ENCODE results near the gene UBE2O. TPM values are rescaled to one million over a fixed set of nuclear protein-coding genes. Genes with fewer than 3 reads are reported as not detected.

Gene UBE2O
- total and polyA plus RNA-seq, 2 donors from 2014 or later, result 5.5 to 21.3 TPM

DNA sequence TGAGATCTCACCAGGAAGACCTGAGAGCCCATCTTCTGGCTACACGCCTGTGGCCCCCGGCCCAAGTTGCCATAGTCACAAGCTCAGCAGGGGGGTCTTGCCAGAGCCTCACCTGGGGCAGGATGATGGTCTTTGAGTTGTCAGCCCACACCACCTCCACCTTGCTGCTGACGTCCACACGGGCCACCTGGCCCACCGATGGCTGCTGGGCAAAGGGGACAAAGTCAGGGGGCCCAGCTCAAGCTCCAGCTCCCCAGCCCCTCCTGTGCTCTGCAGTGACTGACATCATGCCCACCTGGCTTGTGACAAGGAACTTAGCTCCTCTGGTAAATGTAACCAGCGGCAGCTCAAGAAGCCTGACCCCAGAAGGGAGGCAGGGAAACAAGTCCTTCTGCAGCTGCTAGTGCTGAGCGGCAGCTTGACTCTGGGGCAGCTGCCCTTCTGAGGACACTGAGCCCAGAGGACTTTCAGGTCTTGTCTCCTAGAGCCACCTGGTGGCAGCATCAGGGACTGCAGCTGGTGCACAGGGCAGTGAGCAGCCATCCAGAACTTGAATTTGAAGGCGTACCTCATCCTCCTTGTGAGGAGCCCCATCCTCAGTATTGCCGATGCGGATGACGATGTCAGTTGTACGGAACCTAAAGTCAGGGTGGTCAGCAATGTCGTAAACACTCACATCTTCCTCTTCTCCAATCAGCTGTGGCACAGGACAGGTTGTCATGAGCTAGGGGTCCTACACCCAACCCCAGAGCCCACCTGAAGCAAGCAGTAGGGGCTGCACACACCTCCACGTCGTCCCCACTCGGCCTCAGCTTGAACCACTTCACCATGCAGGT, 55.0 kb downstream of the UBE2O start:
- no peak overlapping the region for H3K27ac ChIP-seq (ENCODE audit: low read depth in 2 of 2, low read length in 2 of 2)
- H3K36me3 ChIP-seq (ENCODE audit: control insufficient read depth in 2 of 3, insufficient read depth in 3 of 3, low read length in 3 of 3), result peaks cover 2 to 55% (median 41%) of the 10 kb centered on the region in 3 donors
- no peak overlapping the region for H3K9ac ChIP-seq (ENCODE audit: low read length in 3 of 3)
- FAIRE-seq (no peak), DNase-seq (peak; percentile 93 to 95 (median 94))
- no peak overlapping the region for H3K4me3 ChIP-seq (ENCODE audit: low read length in 3 of 3)
- H3K4me1 ChIP-seq (ENCODE audit: control insufficient read depth in 2 of 3, insufficient read depth in 2 of 3, low read depth in 1 of 3, low read length in 3 of 3), result no peaks in the 10 kb centered on the region
- TF ChIP-seq CTCF (IDR thresholded peaks at IDR 0.05; ENCODE audit: borderline replicate concordance, extremely low read depth, insufficient read depth), result peak; percentile 99
- intact Hi-C loops (cut with DNase I), result loop anchor here (5.0 kb wide), 1 partner anchor 91 kb away; the partner anchor contains the start of gene QRICH2
- H3K9me3 ChIP-seq (ENCODE audit: control insufficient read depth in 2 of 3, insufficient read depth in 1 of 3, low read length in 3 of 3), result no peaks in the 10 kb centered on the region
- H3K27me3 ChIP-seq (ENCODE audit: control insufficient read depth, insufficient read depth, low read length), result no peaks in the 10 kb centered on the region

GRCh38 chr17:76397184-76397583, 55.8 kb downstream of the UBE2O start:
- no peaks in the 10 kb centered on the region for H3K27me3 ChIP-seq (ENCODE audit: control insufficient read depth, insufficient read depth, low read length)
- no peak overlapping the region for H3K9ac ChIP-seq (ENCODE audit: low read length in 3 of 3)
- H3K9me3 ChIP-seq (ENCODE audit: control insufficient read depth in 2 of 3, insufficient read depth in 1 of 3, low read length in 3 of 3), result no peaks in the 10 kb centered on the region
- no peak for TF ChIP-seq CTCF (IDR thresholded peaks at IDR 0.05; ENCODE audit: borderline replicate concordance, extremely low read depth, insufficient read depth)
- FAIRE-seq (no peak), DNase-seq (no peak)
- intact Hi-C loops (cut with DNase I), result loop anchor here (5.0 kb wide), 1 partner anchor 90 kb away; the partner anchor contains the start of gene QRICH2
- no peaks in the 10 kb centered on the region for H3K4me1 ChIP-seq (ENCODE audit: control insufficient read depth in 2 of 3, insufficient read depth in 2 of 3, low read depth in 1 of 3, low read length in 3 of 3)
- H3K36me3 ChIP-seq (ENCODE audit: control insufficient read depth in 2 of 3, insufficient read depth in 3 of 3, low read length in 3 of 3), result peaks cover 2 to 48% (median 37%) of the 10 kb centered on the region in 3 donors
- H3K4me3 ChIP-seq (ENCODE audit: low read length in 3 of 3), result no peak overlapping the region
- no peak overlapping the region for H3K27ac ChIP-seq (ENCODE audit: low read depth in 2 of 2, low read length in 2 of 2)

GRCh38 chr17:76395980-76396379, 57.0 kb downstream of the UBE2O start:
- H3K27me3 ChIP-seq (ENCODE audit: control insufficient read depth, insufficient read depth, low read length), result no peaks in the 10 kb centered on the region
- no peak for TF ChIP-seq CTCF (IDR thresholded peaks at IDR 0.05; ENCODE audit: borderline replicate concordance, extremely low read depth, insufficient read depth)
- DNase-seq (peak in 1 of 5 donors; percentile 68), FAIRE-seq (no peak)
- peaks cover 2 to 48% (median 30%) of the 10 kb centered on the region in 3 donors for H3K36me3 ChIP-seq (ENCODE audit: control insufficient read depth in 2 of 3, insufficient read depth in 3 of 3, low read length in 3 of 3)
- no peak overlapping the region for H3K27ac ChIP-seq (ENCODE audit: low read depth in 2 of 2, low read length in 2 of 2)
- H3K9ac ChIP-seq (ENCODE audit: low read length in 3 of 3), result no peak overlapping the region
- no peaks in the 10 kb centered on the region for H3K9me3 ChIP-seq (ENCODE audit: control insufficient read depth in 2 of 3, insufficient read depth in 1 of 3, low read length in 3 of 3)
- no peak overlapping the region for H3K4me3 ChIP-seq (ENCODE audit: low read length in 3 of 3)
- intact Hi-C loops (cut with DNase I), result loop anchor here (5.0 kb wide), 1 partner anchor 89 kb away; the partner anchor contains the start of gene QRICH2
- H3K4me1 ChIP-seq (ENCODE audit: control insufficient read depth in 2 of 3, insufficient read depth in 2 of 3, low read depth in 1 of 3, low read length in 3 of 3), result no peaks in the 10 kb centered on the region

All from kidney (tissue), 14 donors.